ENCODE data around the gene NGLY1. TPM values are rescaled to one million over a fixed set of nuclear protein-coding genes. Genes with fewer than 3 reads are reported as not detected.

NGLY1 gene
- total and polyA plus RNA-seq, 10 of the 15 experiments (the other 5 are each of a cell fraction or from before 2014, with no cell fraction given), result 29.8 to 73.5 (median 47.0) TPM

DNA sequence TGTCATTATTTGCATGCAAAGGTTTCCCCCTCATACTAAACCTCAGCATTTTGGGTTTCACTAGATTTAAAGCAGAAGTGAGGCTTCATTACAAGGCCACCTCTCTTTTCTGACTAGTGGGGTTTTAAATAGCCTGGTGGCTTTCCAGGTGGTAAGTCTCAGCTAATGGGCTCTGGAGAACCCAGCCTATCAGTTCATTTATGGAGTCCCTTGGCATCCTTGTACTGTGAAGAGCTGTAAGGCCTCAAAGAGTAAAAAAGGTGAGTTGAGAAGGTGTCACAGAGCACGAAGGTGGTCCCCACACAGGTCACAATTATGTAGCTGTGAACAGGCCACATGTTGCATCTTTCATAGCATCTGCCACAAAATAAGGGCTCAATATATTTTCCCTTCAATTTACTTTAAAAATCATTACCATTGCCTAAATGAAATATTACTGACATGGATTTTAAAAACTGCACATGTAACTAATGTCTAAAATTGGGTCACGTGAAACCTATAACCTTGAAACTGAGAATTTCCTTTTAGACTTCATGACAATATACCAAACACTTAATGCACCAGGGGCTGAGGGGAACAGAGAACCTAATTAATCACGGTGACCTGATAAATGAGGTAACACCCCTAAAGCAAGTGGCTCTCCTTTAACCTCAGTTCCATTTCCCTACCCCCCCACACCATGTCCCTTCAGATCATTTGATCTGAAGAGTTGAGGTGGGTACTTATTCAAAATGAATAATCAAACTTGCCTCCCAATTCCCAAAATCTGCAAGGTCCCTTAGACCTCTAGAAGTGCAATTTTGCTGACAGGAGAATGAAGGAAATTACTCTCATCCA, 1.3 kb downstream of the NGLY1 start (continued):
- TF ChIP-seq, protein P1, sequence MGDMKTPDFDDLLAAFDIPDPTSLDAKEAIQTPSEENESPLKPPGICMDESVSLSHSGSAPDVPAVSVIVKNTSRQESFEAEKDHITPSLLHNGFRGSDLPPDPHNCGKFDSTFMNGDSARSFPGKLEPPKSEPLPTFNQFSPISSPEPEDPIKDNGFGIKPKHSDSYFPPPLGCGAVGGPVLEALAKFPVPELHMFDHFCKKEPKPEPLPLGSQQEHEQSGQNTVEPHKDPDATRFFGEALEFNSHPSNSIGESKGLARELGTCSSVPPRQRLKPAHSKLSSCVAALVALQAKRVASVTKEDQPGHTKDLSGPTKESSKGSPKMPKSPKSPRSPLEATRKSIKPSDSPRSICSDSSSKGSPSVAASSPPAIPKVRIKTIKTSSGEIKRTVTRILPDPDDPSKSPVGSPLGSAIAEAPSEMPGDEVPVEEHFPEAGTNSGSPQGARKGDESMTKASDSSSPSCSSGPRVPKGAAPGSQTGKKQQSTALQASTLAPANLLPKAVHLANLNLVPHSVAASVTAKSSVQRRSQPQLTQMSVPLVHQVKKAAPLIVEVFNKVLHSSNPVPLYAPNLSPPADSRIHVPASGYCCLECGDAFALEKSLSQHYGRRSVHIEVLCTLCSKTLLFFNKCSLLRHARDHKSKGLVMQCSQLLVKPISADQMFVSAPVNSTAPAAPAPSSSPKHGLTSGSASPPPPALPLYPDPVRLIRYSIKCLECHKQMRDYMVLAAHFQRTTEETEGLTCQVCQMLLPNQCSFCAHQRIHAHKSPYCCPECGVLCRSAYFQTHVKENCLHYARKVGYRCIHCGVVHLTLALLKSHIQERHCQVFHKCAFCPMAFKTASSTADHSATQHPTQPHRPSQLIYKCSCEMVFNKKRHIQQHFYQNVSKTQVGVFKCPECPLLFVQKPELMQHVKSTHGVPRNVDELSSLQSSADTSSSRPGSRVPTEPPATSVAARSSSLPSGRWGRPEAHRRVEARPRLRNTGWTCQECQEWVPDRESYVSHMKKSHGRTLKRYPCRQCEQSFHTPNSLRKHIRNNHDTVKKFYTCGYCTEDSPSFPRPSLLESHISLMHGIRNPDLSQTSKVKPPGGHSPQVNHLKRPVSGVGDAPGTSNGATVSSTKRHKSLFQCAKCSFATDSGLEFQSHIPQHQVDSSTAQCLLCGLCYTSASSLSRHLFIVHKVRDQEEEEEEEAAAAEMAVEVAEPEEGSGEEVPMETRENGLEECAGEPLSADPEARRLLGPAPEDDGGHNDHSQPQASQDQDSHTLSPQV (IDR thresholded peaks at IDR 0.05), result no peak
- no peak for TF ChIP-seq MXI1 (IDR thresholded peaks at IDR 0.05; ENCODE audit: low read depth, low read length)
- TF ChIP-seq PML (IDR thresholded peaks at IDR 0.05; ENCODE audit: low read length), result peak; percentile 52; the same call in 1 of the 2 replicates
- TF ChIP-seq RBBP5 (conservative IDR thresholded peaks at IDR 0.05), result no peak
- TF ChIP-seq SMARCA5 (IDR thresholded peaks at IDR 0.05), result 0 out of 2 replicates have a peak, but pooled peaks have one; percentile 15
- peak; percentile 70 for TF ChIP-seq CREM (IDR thresholded peaks at IDR 0.05; ENCODE audit: low read depth)
- TF ChIP-seq NR2F1 (conservative IDR thresholded peaks at IDR 0.05), result 0 out of 2 replicates have a peak, but pooled peaks have one; percentile 32
- no peak for TF ChIP-seq MTA3 (IDR thresholded peaks at IDR 0.05; ENCODE audit: borderline replicate concordance, low read length)
- TF ChIP-seq FOXM1 (IDR thresholded peaks at IDR 0.05; ENCODE audit: low read depth, low read length), result peak; percentile 62
- no peak for TF ChIP-seq CHD4 (IDR thresholded peaks at IDR 0.05)
- TF ChIP-seq, protein P2, sequence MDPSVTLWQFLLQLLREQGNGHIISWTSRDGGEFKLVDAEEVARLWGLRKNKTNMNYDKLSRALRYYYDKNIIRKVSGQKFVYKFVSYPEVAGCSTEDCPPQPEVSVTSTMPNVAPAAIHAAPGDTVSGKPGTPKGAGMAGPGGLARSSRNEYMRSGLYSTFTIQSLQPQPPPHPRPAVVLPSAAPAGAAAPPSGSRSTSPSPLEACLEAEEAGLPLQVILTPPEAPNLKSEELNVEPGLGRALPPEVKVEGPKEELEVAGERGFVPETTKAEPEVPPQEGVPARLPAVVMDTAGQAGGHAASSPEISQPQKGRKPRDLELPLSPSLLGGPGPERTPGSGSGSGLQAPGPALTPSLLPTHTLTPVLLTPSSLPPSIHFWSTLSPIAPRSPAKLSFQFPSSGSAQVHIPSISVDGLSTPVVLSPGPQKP (IDR thresholded peaks at IDR 0.05; ENCODE audit: low read depth, low read length), result no peak
- no peak for TF ChIP-seq SUPT20H (IDR thresholded peaks at IDR 0.05; ENCODE audit: borderline replicate concordance, control insufficient read depth, low read depth, low read length)
- TF ChIP-seq CBX3 (IDR thresholded peaks at IDR 0.05; ENCODE audit: borderline replicate concordance, low read depth), result no peak
- TF ChIP-seq SIX5 (IDR thresholded peaks at IDR 0.05; ENCODE audit: low read depth, low read length, severe bottlenecking), result no peak
- no peak for TF ChIP-seq KAT2A (conservative IDR thresholded peaks at IDR 0.05; ENCODE audit: control insufficient read depth, low read depth, low read length)
- peak; percentile 96 for TF ChIP-seq POU2F2 (IDR thresholded peaks at IDR 0.05; ENCODE audit: borderline replicate concordance, low read depth, low read length)
- TF ChIP-seq MEF2B (IDR thresholded peaks at IDR 0.05; ENCODE audit: partially characterized antibody, poor library complexity, severe bottlenecking), result peak; percentile 54
- TF ChIP-seq, protein P3, sequence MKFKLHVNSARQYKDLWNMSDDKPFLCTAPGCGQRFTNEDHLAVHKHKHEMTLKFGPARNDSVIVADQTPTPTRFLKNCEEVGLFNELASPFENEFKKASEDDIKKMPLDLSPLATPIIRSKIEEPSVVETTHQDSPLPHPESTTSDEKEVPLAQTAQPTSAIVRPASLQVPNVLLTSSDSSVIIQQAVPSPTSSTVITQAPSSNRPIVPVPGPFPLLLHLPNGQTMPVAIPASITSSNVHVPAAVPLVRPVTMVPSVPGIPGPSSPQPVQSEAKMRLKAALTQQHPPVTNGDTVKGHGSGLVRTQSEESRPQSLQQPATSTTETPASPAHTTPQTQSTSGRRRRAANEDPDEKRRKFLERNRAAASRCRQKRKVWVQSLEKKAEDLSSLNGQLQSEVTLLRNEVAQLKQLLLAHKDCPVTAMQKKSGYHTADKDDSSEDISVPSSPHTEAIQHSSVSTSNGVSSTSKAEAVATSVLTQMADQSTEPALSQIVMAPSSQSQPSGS (IDR thresholded peaks at IDR 0.05; ENCODE audit: low read length), result peak; percentile 75
- peak; percentile 55 for TF ChIP-seq NFIC (IDR thresholded peaks at IDR 0.05; ENCODE audit: low read depth, low read length)
- TF ChIP-seq, protein P4, sequence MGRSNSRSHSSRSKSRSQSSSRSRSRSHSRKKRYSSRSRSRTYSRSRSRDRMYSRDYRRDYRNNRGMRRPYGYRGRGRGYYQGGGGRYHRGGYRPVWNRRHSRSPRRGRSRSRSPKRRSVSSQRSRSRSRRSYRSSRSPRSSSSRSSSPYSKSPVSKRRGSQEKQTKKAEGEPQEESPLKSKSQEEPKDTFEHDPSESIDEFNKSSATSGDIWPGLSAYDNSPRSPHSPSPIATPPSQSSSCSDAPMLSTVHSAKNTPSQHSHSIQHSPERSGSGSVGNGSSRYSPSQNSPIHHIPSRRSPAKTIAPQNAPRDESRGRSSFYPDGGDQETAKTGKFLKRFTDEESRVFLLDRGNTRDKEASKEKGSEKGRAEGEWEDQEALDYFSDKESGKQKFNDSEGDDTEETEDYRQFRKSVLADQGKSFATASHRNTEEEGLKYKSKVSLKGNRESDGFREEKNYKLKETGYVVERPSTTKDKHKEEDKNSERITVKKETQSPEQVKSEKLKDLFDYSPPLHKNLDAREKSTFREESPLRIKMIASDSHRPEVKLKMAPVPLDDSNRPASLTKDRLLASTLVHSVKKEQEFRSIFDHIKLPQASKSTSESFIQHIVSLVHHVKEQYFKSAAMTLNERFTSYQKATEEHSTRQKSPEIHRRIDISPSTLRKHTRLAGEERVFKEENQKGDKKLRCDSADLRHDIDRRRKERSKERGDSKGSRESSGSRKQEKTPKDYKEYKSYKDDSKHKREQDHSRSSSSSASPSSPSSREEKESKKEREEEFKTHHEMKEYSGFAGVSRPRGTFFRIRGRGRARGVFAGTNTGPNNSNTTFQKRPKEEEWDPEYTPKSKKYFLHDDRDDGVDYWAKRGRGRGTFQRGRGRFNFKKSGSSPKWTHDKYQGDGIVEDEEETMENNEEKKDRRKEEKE (IDR thresholded peaks at IDR 0.05), result no peak
- TF ChIP-seq TCF12 (IDR thresholded peaks at IDR 0.05; ENCODE audit: low read depth, low read length), result peak; percentile 39; the same call in 1 of the 2 replicates

Measured in GM12878 (cell line).